HT1080 (cell line): Measurements from ENCODE around the gene GNAS-AS1. TPM values are rescaled to one million over a fixed set of nuclear protein-coding genes. Genes with fewer than 3 reads are reported as not detected.

ENCODE experiments used
- DNase-seq: peaks from one replicate; pipeline ENCODE4 v3.0.0-alpha.2; 2015; ENCODE audit warnings: low read depth
- small RNA-seq: library from RNA; depleted of rRNA; stranded (forward); fragments of <200 nt; gene quantifications from one replicate; pipeline ENCODE3, GENCODE V24; 2014
- total RNA-seq: library from RNA; depleted of rRNA; stranded (reverse); fragments of >200 nt; shearing (Covaris generic); gene quantifications from 2 replicates; pipeline ENCODE4 v1.2.3, GENCODE V29; 2014; rRNA removed

Gene GNAS-AS1
- total RNA-seq, 1 experiment from 2014 or later, result 5.0 TPM

- DNase-seq, result no peak
Observed at GRCh38 chr20:58784321-58785074, 66.2 kb downstream of the GNAS-AS1 start.

- no peak for DNase-seq
Observed at GRCh38 chr20:58783511-58784011, 67.1 kb downstream of the GNAS-AS1 start.

GRCh38 chr20:58781138-58781537 is 69.6 kb downstream of the GNAS-AS1 start:
- no peak for DNase-seq

- DNase-seq, result no peak
Observed at GRCh38 chr20:58778760-58779159, 71.9 kb downstream of the GNAS-AS1 start.

GRCh38 chr20:58777657-58778056 is 73.0 kb downstream of the GNAS-AS1 start:
- no peak for DNase-seq

- DNase-seq, result no peak
Observed at GRCh38 chr20:58776109-58776508, 74.6 kb downstream of the GNAS-AS1 start.

- no peak for DNase-seq
Observed at GRCh38 chr20:58775371-58775770, 75.3 kb downstream of the GNAS-AS1 start.

GRCh38 chr20:58774667-58775263 is 75.9 kb downstream of the GNAS-AS1 start:
- DNase-seq, result no peak

- no peak for DNase-seq
Observed at GRCh38 chr20:58774214-58774613, 76.5 kb downstream of the GNAS-AS1 start.

GRCh38 chr20:58772786-58773185 is 77.9 kb downstream of the GNAS-AS1 start:
- no peak for DNase-seq

Small RNAs within 50 kb of the gene (small RNA-seq; reads per million reads assigned to genes)
- gene MIR298 (not detected), gene RF02127 (not detected), gene RF02128 (not detected), gene RF02130 (not detected), gene RF02131 (not detected)

Other genes starting within 250 kb of the GNAS-AS1 start
- 20.6 and 21.4 TPM in 2 replicates for gene STX16, start 199.6 kb downstream of the GNAS-AS1 start, total RNA-seq
- 0.13 and 0.40 TPM in 2 replicates for gene NPEPL1, start 158.1 kb downstream of the GNAS-AS1 start, total RNA-seq
- 363 and 418 TPM in 2 replicates for gene GNAS, start 1.8 kb upstream of the GNAS-AS1 start, total RNA-seq
- 66.5 and 92.4 TPM in 2 replicates for gene NELFCD, start 130.4 kb upstream of the GNAS-AS1 start, total RNA-seq
- 95.5 and 110 TPM in 2 replicates for gene CTSZ, start 156.4 kb upstream of the GNAS-AS1 start, total RNA-seq
- gene TUBB1, start 168.5 kb upstream of the GNAS-AS1 start, total RNA-seq, result not detected in 2 replicates
- gene ATP5F1E, start 181.4 kb upstream of the GNAS-AS1 start, total RNA-seq, result 33.9 and 42.1 TPM in 2 replicates
- gene PRELID3B, start 191.9 kb upstream of the GNAS-AS1 start, total RNA-seq, result 87.6 and 93.3 TPM in 2 replicates